Measurements from ENCODE around the gene ABAT.

Gene ABAT

DNA sequence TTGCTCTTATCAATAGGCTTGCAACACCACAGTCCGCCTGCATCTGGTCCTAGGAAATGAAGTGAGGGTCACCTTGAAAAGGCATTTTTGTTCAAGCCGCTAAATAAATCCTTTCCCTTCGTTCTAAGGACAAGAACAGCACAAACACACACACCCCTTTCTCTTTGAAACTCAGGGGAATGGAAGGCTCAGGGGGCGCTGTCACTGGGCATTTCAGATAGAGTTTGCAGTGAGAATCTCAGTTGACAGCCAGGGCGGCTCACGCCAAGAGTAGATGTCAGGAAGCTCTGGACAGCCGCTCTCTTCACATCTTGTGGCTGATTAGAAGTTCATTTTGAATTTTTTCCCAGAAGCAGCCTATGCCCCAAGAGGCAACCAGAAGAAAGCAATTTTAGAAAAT, 39.8 kb downstream of the ABAT start:
- TF ChIP-seq TAF1 (IDR thresholded peaks at IDR 0.05; ENCODE audit: borderline replicate concordance, insufficient read depth, low read length) (no peak), FOXP2 (optimal IDR thresholded peaks at IDR 0.05; ENCODE audit: borderline replicate concordance, extremely low read depth, extremely low read length, insufficient read depth) (no peak), SIN3A (IDR thresholded peaks at IDR 0.05; ENCODE audit: borderline replicate concordance, insufficient read depth, low read length) (no peak), POLR2AphosphoS5 (IDR thresholded peaks at IDR 0.05; ENCODE audit: low read depth, low read length) (no peak)
- TF ChIP-seq, protein P1, sequence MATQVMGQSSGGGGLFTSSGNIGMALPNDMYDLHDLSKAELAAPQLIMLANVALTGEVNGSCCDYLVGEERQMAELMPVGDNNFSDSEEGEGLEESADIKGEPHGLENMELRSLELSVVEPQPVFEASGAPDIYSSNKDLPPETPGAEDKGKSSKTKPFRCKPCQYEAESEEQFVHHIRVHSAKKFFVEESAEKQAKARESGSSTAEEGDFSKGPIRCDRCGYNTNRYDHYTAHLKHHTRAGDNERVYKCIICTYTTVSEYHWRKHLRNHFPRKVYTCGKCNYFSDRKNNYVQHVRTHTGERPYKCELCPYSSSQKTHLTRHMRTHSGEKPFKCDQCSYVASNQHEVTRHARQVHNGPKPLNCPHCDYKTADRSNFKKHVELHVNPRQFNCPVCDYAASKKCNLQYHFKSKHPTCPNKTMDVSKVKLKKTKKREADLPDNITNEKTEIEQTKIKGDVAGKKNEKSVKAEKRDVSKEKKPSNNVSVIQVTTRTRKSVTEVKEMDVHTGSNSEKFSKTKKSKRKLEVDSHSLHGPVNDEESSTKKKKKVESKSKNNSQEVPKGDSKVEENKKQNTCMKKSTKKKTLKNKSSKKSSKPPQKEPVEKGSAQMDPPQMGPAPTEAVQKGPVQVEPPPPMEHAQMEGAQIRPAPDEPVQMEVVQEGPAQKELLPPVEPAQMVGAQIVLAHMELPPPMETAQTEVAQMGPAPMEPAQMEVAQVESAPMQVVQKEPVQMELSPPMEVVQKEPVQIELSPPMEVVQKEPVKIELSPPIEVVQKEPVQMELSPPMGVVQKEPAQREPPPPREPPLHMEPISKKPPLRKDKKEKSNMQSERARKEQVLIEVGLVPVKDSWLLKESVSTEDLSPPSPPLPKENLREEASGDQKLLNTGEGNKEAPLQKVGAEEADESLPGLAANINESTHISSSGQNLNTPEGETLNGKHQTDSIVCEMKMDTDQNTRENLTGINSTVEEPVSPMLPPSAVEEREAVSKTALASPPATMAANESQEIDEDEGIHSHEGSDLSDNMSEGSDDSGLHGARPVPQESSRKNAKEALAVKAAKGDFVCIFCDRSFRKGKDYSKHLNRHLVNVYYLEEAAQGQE (IDR thresholded peaks at IDR 0.05; ENCODE audit: insufficient read depth in 1 of 2, low read depth in 2 of 2, low read length in 2 of 2) = no peak

DNA sequence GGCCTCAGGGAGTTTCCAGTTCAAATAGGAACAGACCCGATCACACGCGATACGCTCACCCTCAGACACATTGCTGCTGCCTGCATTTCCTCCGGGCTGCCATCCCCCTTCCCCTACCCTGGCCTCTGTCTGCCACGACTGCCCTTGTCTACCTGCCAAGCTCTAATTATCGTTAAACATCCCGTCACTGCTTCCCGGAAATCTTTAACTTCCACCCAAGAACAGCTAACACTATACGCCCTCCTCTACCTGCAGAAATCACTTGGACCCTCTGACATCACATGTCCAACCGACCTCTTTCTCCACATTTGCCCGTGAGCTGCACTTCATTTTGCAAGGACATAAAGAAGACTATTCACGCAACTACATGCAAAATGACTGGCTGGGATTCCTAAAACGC, 40.4 kb downstream of the ABAT start:
- TF ChIP-seq FOXP2 (optimal IDR thresholded peaks at IDR 0.05; ENCODE audit: borderline replicate concordance, extremely low read depth, extremely low read length, insufficient read depth) = no peak
- TF ChIP-seq POLR2AphosphoS5 (IDR thresholded peaks at IDR 0.05; ENCODE audit: low read depth, low read length) = no peak
- no peak for TF ChIP-seq SIN3A (IDR thresholded peaks at IDR 0.05; ENCODE audit: borderline replicate concordance, insufficient read depth, low read length)
- no peak for TF ChIP-seq TAF1 (IDR thresholded peaks at IDR 0.05; ENCODE audit: borderline replicate concordance, insufficient read depth, low read length)
- TF ChIP-seq, protein P1 (IDR thresholded peaks at IDR 0.05; ENCODE audit: insufficient read depth in 1 of 2, low read depth in 2 of 2, low read length in 2 of 2) = no peak

DNA sequence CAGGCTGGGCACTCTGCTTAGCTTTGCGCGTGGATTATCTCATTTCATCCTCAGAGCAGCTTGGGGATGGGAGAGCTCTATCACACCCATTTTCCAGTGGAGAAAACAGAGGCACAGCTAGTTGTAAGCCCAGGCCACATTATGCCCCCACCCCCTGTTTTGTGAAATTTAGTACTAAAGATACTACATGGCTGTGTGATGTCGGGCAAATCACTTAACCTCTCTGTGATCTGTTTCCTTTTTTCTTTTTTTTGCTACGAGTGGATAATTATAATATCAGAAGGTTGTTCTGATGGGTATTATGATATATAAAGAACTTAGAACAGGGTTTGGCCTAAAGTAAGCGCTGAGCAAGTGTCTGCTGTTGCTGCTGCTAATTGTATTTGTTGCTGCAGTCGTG, 41.6 kb downstream of the ABAT start:
- TF ChIP-seq FOXP2 (optimal IDR thresholded peaks at IDR 0.05; ENCODE audit: borderline replicate concordance, extremely low read depth, extremely low read length, insufficient read depth) (no peak), POLR2AphosphoS5 (IDR thresholded peaks at IDR 0.05; ENCODE audit: low read depth, low read length) (no peak), TAF1 (IDR thresholded peaks at IDR 0.05; ENCODE audit: borderline replicate concordance, insufficient read depth, low read length) (no peak), SIN3A (IDR thresholded peaks at IDR 0.05; ENCODE audit: borderline replicate concordance, insufficient read depth, low read length) (no peak)
- TF ChIP-seq, protein P1 (IDR thresholded peaks at IDR 0.05; ENCODE audit: insufficient read depth in 1 of 2, low read depth in 2 of 2, low read length in 2 of 2) = no peak

DNA sequence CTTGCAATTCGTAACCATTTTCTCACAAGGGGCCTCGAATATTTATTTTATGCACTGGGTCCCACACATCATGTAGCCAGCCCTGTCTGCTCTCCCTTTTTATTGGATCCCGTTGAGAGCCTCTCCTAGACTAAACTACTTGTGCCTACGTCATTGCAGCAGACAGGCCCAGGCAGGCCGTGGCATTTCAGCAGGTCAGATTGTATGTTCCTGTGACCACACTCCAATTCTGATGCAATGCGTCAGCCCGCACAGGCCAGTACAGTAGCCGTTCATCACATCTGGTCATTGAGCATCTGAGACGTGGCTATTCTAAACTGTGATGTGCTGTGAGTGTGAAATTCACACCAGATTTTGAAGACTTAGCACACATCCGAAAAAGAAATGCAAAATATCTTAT, 42.2 kb downstream of the ABAT start:
- TF ChIP-seq, protein P1 (IDR thresholded peaks at IDR 0.05; ENCODE audit: insufficient read depth in 1 of 2, low read depth in 2 of 2, low read length in 2 of 2) = no peak
- TF ChIP-seq FOXP2 (optimal IDR thresholded peaks at IDR 0.05; ENCODE audit: borderline replicate concordance, extremely low read depth, extremely low read length, insufficient read depth) (no peak), TAF1 (IDR thresholded peaks at IDR 0.05; ENCODE audit: borderline replicate concordance, insufficient read depth, low read length) (no peak)

DNA sequence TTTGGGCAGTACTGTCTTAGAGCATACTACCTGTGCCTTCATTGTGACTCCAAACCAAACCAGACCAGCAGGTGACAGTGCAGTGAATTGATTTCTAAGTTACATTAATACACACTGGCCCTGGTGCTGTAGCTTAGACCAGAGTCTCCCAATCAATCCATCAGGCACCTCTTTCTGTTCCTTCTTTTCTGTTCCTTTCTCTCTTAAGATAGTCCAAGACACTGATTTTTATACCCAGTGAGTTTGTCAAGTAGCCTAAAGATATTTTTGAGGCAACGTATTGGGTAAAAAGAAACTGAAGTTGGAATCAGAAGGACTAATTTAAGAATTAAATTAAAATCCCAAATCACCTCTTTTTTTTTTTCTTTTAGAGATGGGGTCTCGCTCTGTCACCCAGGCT, 43.1 kb downstream of the ABAT start:
- TF ChIP-seq FOXP2 (optimal IDR thresholded peaks at IDR 0.05; ENCODE audit: borderline replicate concordance, extremely low read depth, extremely low read length, insufficient read depth) (no peak), SIN3A (IDR thresholded peaks at IDR 0.05; ENCODE audit: borderline replicate concordance, insufficient read depth, low read length) (no peak), TAF1 (IDR thresholded peaks at IDR 0.05; ENCODE audit: borderline replicate concordance, insufficient read depth, low read length) (no peak), POLR2AphosphoS5 (IDR thresholded peaks at IDR 0.05; ENCODE audit: low read depth, low read length) (no peak)
- TF ChIP-seq, protein P1 (IDR thresholded peaks at IDR 0.05; ENCODE audit: insufficient read depth in 1 of 2, low read depth in 2 of 2, low read length in 2 of 2) = no peak

Measured in PFSK-1 (cell line).